NB4 (cell line): ENCODE measurements around the gene SLC25A4.

Experiments used
- CTCF ChIP-seq: IDR thresholded peaks from one replicate; pipeline ENCODE4 v1.5.1; 2012; ENCODE audit warnings: low read depth, low read length
- MYC ChIP-seq: IDR thresholded peaks from 2 replicates; pipeline ENCODE4 v1.6.1; 2011; ENCODE audit warnings: low read depth, low read length
- POLR2A ChIP-seq: IDR thresholded peaks from 2 replicates; pipeline ENCODE4 v1.6.1; 2011; ENCODE audit warnings: mild to moderate bottlenecking; ENCODE audit not compliant: insufficient read length; ENCODE audit errors: extremely low read depth

GRCh38 chr4:185167234-185167633, 24.2 kb downstream of the SLC25A4 start:
- no peak for TF ChIP-seq CTCF
- no peak for TF ChIP-seq POLR2A
- no peak for TF ChIP-seq MYC
